ENCODE results near the gene PRTN3.

GRCh38 chr19:825897-826644, 14.7 kb upstream of the PRTN3 start:
- TF ChIP-seq POLR2A (IDR thresholded peaks at IDR 0.05): no peak
- no peak for TF ChIP-seq CTCF (IDR thresholded peaks at IDR 0.05)
